NOMO-1 treated with dmso at 0.1 percent for 144 hours (cell line): ENCODE results near the gene LRP1-AS.

ENCODE experiments used
- DNase-seq: peaks from one replicate; lab custom pipeline; 2025; ENCODE audit not compliant: unreplicated experiment; lab: John Stamatoyannopoulos, UW

Gene LRP1-AS

GRCh38 chr12:57146961-57147944 is at the start of gene LRP1-AS:
LRP1-AS (minus strand) TSS chr12:57147619.
- DNase-seq = no peak

- DNase-seq = no peak
Measured at GRCh38 chr12:57196956-57197355, 49.5 kb upstream of the LRP1-AS start.

GRCh38 chr12:57196439-57196838 is 49.0 kb upstream of the LRP1-AS start:
- DNase-seq = no peak

GRCh38 chr12:57195611-57196371 is 48.4 kb upstream of the LRP1-AS start:
- no peak for DNase-seq

GRCh38 chr12:57195186-57195585 is 47.8 kb upstream of the LRP1-AS start:
- DNase-seq = no peak

- DNase-seq = no peak
Measured at GRCh38 chr12:57194253-57194652, 46.8 kb upstream of the LRP1-AS start.

- DNase-seq = no peak
Measured at GRCh38 chr12:57193706-57194245, 46.4 kb upstream of the LRP1-AS start.

GRCh38 chr12:57192920-57193319 is 45.5 kb upstream of the LRP1-AS start:
- DNase-seq = no peak

GRCh38 chr12:57191410-57191809 is 44.0 kb upstream of the LRP1-AS start:
- DNase-seq = no peak

GRCh38 chr12:57190821-57191220 is 43.4 kb upstream of the LRP1-AS start:
- no peak for DNase-seq

GRCh38 chr12:57190037-57190436 is 42.6 kb upstream of the LRP1-AS start:
- no peak for DNase-seq

GRCh38 chr12:57188090-57188425 is 40.6 kb upstream of the LRP1-AS start:
- DNase-seq = no peak

GRCh38 chr12:57187222-57188089 is 40.0 kb upstream of the LRP1-AS start:
- DNase-seq = no peak

- DNase-seq = no peak
Measured at GRCh38 chr12:57185906-57186508, 38.6 kb upstream of the LRP1-AS start.

- DNase-seq = no peak
Measured at GRCh38 chr12:57185403-57185802, 38.0 kb upstream of the LRP1-AS start.

- no peak for DNase-seq
Measured at GRCh38 chr12:57183939-57184725, 36.7 kb upstream of the LRP1-AS start.

GRCh38 chr12:57182918-57183575 is 35.6 kb upstream of the LRP1-AS start:
- peak; percentile 40 for DNase-seq

- DNase-seq = no peak
Measured at GRCh38 chr12:57181561-57182155, 34.2 kb upstream of the LRP1-AS start.

GRCh38 chr12:57181072-57181471 is 33.7 kb upstream of the LRP1-AS start:
- DNase-seq = no peak
